CD14-positive monocyte (primary cell): ENCODE measurements around the gene NPNT. TPM values are rescaled to one million over a fixed set of nuclear protein-coding genes. Genes with fewer than 3 reads are reported as not detected.

ENCODE experiments used
- DNase-seq, 3 donors: peaks; one replicate each; pipeline ENCODE4 v3.0.0-alpha.2; 2011 to 2022
- H2AFZ ChIP-seq: 2 replicates; pipeline ENCODE4 v1.6.0; 2012; ENCODE audit warnings: mild to moderate bottlenecking, low read depth, low read length, inconsistent platforms; ENCODE audit not compliant: insufficient read depth, poor library complexity, severe bottlenecking
- H3K27ac ChIP-seq, 2 donors: 1 replicate in 1 of 2; 2 replicates in 1 of 2; pipeline ENCODE4 v1.5.1; 2012 to 2013; ENCODE audit warnings: low read length in 2 of 2, control low read depth in 1 of 2, inconsistent platforms in 1 of 2, low read depth in 1 of 2, mild to moderate bottlenecking in 1 of 2
- H3K27me3 ChIP-seq, 2 donors: one replicate each; pipeline versions ENCODE4 v1.6.0 to v1.6.1; 2011 to 2013; ENCODE audit warnings: low read length in 2 of 2; ENCODE audit not compliant: control insufficient read depth in 2 of 2, insufficient read depth in 2 of 2
- H3K36me3 ChIP-seq, 2 donors: replicated peaks in 1 of 2; 1 replicate in 1 of 2; 2 replicates in 1 of 2; pipeline versions ENCODE4 v1.5.1 to v1.6.1; 2012 to 2013; ENCODE audit warnings: low read length in 2 of 2, control low read depth in 1 of 2, inconsistent platforms in 1 of 2, mild to moderate bottlenecking in 1 of 2; ENCODE audit not compliant: insufficient read depth in 2 of 2, control insufficient read depth in 1 of 2
- H3K4me1 ChIP-seq, 2 donors: 1 replicate in 1 of 2; 2 replicates in 1 of 2; pipeline versions ENCODE4 v1.5.1 to v1.6.1; 2012 to 2013; ENCODE audit warnings: low read length in 2 of 2, control low read depth in 1 of 2, inconsistent platforms in 1 of 2, mild to moderate bottlenecking in 1 of 2, moderate library complexity in 1 of 2; ENCODE audit not compliant: insufficient read depth in 2 of 2, control insufficient read depth in 1 of 2
- H3K4me2 ChIP-seq: replicated peaks from 2 replicates; pipeline ENCODE3; 2012; ENCODE audit warnings: low read length, moderate library complexity, mild to moderate bottlenecking; ENCODE audit not compliant: poor library complexity, severe bottlenecking; ENCODE audit errors: extremely low read depth
- H3K4me3 ChIP-seq, 3 experiments: fragments of 200-600 bp in 1 of 3; sonication (generic) in 1 of 3; replicated peaks in 1 of 3; 1 replicate in 2 of 3; 2 replicates in 1 of 3; pipeline ENCODE4 v1.5.1; 2011 to 2013; ENCODE audit warnings: low read length in 3 of 3, mild to moderate bottlenecking in 3 of 3, control low read depth in 2 of 3, low read depth in 2 of 3, inconsistent platforms in 1 of 3, moderate library complexity in 1 of 3
- H3K79me2 ChIP-seq: 2 replicates; pipeline ENCODE4 v1.6.0; 2012; ENCODE audit warnings: mild to moderate bottlenecking, control low read depth, inconsistent platforms, low read length, moderate library complexity; ENCODE audit not compliant: insufficient read depth
- H3K9ac ChIP-seq: 2 replicates; pipeline ENCODE4 v1.6.0; 2017; ENCODE audit warnings: low read length, mild to moderate bottlenecking; ENCODE audit not compliant: insufficient read depth, poor library complexity, severe bottlenecking
- H3K9me3 ChIP-seq, 2 donors: replicated peaks in 1 of 2; 1 replicate in 1 of 2; 2 replicates in 1 of 2; pipeline versions ENCODE4 v1.5.1 to v1.6.1; 2012 to 2013; ENCODE audit warnings: low read length in 2 of 2, control low read depth in 1 of 2; ENCODE audit not compliant: control insufficient read depth in 1 of 2, insufficient read depth in 1 of 2
- H4K20me1 ChIP-seq: 2 replicates; pipeline ENCODE4 v1.6.0; 2012; ENCODE audit warnings: mild to moderate bottlenecking, low read length, control low read depth, moderate library complexity; ENCODE audit not compliant: insufficient read depth
- H3K27ac Mint-ChIP-seq, 7 donors: one replicate each; pipeline ENCODE4 v1.8.0; 2020; ENCODE audit warnings: mild to moderate bottlenecking in 7 of 7, mixed read lengths in 7 of 7, moderate library complexity in 6 of 7, inconsistent platforms in 2 of 7
- H3K27me3 Mint-ChIP-seq, 3 donors: one replicate each; pipeline ENCODE4 v1.8.0; 2021 to 2022; ENCODE audit warnings: low read depth in 3 of 3, mild to moderate bottlenecking in 3 of 3, mixed read lengths in 3 of 3, moderate library complexity in 3 of 3, inconsistent platforms in 1 of 3
- H3K36me3 Mint-ChIP-seq, 2 donors: one replicate each; pipeline ENCODE4 v1.8.0; 2020; ENCODE audit warnings: mixed read lengths in 2 of 2, inconsistent platforms in 1 of 2, mild to moderate bottlenecking in 1 of 2
- H3K4me1 Mint-ChIP-seq: one replicate; pipeline ENCODE4 v1.8.0; 2020; ENCODE audit warnings: mild to moderate bottlenecking, mixed read lengths
- H3K4me3 Mint-ChIP-seq, 2 donors: one replicate each; pipeline ENCODE4 v1.8.0; 2020; ENCODE audit warnings: mild to moderate bottlenecking in 2 of 2, mixed read lengths in 2 of 2, moderate library complexity in 1 of 2
- H3K9me3 Mint-ChIP-seq, 7 donors: one replicate each; pipeline ENCODE4 v1.8.0; 2020 to 2022; ENCODE audit warnings: mixed read lengths in 7 of 7, mild to moderate bottlenecking in 6 of 7, moderate library complexity in 6 of 7, inconsistent platforms in 2 of 7
- WGBS: methylation state at CpG from one replicate; pipeline ENCODE4 v1.1.5; 2013; ENCODE audit warnings: missing lambda C conversion rate; ENCODE audit not compliant: insufficient coverage; 5-methylcytosine and 5-hydroxymethylcytosine counted together
- intact Hi-C, 2 donors: fragments of 100-400 bp; cut with micrococcal nuclease; formaldehyde crosslinking; loops; one replicate each; pipeline versions ENCODE4 v1.15.0 to v1.15.1; 2023
- polyA plus RNA-seq, 3 donors: library from polyadenylated mRNA; depleted of rRNA in 1 of 3; unstranded in 2 of 3; stranded (reverse) in 1 of 3; fragments of 300-500 nt in 2 of 3; fragments of >200 nt in 1 of 3; fragmentation: Illumina TruSeq in 2 of 3; gene quantifications; 1 replicate in 2 of 3; 2 replicates in 1 of 3; pipeline ENCODE4 v1.2.3, GENCODE V29; 2012 to 2021
- TF ChIP-seq, protein P1 (sequence below): fragments of 200-600 bp; IDR thresholded peaks from one replicate; pipeline ENCODE4 v1.8.0; 2022; ENCODE audit warnings: antibody characterized with exemption, mild to moderate bottlenecking

NPNT gene
- polyA plus RNA-seq, 3 donors, result not detected

DNA sequence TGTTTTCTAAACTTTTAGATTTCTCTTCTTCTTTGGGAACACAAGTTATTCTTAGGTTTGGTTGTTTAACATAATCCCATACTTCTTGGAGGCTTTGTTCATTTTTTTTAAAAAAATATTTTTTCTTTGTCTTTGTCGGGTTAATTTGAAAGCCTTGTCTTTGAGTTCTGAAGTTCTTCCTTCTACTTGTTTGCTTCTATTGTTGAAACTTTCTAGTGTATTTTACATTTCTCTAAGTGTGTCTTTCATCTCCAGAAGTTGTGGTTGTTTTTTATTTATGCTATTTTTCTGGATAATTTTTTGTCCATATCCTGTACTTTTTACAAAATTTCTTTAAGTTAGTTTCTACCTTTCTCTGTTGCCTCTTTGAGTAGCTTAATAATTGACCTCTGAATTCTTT lies 116.1 kb downstream of the NPNT start:
- H3K9me3 Mint-ChIP-seq, result peaks cover 8 to 20% (median 13%) of the 10 kb centered on the region in 7 donors
- no peak overlapping the region for H3K4me3 Mint-ChIP-seq
- no peak overlapping the region for H3K27ac Mint-ChIP-seq
- no CpG with 5 or more reads among the region's 1 CpG for WGBS
- H2AFZ ChIP-seq, result no peak overlapping the region
- no peak for DNase-seq
- no peak overlapping the region for H3K27ac ChIP-seq
- TF ChIP-seq, protein P1, sequence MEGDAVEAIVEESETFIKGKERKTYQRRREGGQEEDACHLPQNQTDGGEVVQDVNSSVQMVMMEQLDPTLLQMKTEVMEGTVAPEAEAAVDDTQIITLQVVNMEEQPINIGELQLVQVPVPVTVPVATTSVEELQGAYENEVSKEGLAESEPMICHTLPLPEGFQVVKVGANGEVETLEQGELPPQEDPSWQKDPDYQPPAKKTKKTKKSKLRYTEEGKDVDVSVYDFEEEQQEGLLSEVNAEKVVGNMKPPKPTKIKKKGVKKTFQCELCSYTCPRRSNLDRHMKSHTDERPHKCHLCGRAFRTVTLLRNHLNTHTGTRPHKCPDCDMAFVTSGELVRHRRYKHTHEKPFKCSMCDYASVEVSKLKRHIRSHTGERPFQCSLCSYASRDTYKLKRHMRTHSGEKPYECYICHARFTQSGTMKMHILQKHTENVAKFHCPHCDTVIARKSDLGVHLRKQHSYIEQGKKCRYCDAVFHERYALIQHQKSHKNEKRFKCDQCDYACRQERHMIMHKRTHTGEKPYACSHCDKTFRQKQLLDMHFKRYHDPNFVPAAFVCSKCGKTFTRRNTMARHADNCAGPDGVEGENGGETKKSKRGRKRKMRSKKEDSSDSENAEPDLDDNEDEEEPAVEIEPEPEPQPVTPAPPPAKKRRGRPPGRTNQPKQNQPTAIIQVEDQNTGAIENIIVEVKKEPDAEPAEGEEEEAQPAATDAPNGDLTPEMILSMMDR, result no peak
- H3K36me3 ChIP-seq, result no peaks in the 10 kb centered on the region
- no peaks in the 10 kb centered on the region for H3K36me3 Mint-ChIP-seq
- no peaks in the 10 kb centered on the region for H3K79me2 ChIP-seq
- H3K9ac ChIP-seq, result no peak overlapping the region
- no peak overlapping the region for H3K4me2 ChIP-seq
- intact Hi-C loops, result no loop called here
- H3K4me1 Mint-ChIP-seq, result no peaks in the 10 kb centered on the region
- H3K4me1 ChIP-seq, result no peaks in the 10 kb centered on the region
- H3K4me3 ChIP-seq, result no peak overlapping the region
- H3K27me3 Mint-ChIP-seq, result peaks cover 0 to 2% (median 2%) of the 10 kb centered on the region in 3 donors
- H3K9me3 ChIP-seq, result peaks cover 6% of the 10 kb centered on the region in 2 donors
- H3K27me3 ChIP-seq, result no peaks in the 10 kb centered on the region
- no peaks in the 10 kb centered on the region for H4K20me1 ChIP-seq

DNA sequence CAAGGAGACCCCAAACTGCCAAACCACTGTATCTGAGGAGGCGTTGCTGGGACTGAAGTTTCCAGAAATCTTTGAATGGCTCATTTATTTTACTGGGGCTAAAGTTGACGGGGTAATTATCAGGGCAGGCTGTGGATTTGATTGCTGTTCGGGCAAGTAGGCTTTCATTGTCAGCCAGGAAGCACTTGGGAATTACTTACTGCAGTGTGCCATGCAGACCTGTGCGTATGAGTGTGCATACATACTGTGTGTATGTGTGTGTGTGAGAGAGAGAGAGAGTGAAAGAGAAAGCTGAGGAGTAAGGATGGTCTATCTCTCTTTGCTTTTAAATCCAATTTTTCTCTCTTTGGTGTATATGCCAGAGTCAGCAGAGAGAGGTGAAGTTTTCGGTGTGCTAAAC lies 122.7 kb downstream of the NPNT start:
- Mint-ChIP-seq H3K9me3 (peaks cover 0 to 12% (median 3%) of the 10 kb centered on the region in 7 donors), H3K4me1 (no peaks in the 10 kb centered on the region), H3K4me3 (no peak overlapping the region), H3K27me3 (peaks cover 0 to 1% (median 0%) of the 10 kb centered on the region in 3 donors), H3K36me3 (no peaks in the 10 kb centered on the region), H3K27ac (no peak overlapping the region)
- 93% methylated on average over 4 of the region's 5 CpGs for WGBS
- Histone ChIP-seq H3K4me1 (no peaks in the 10 kb centered on the region), H3K27ac (no peak overlapping the region), H2AFZ (no peak overlapping the region), H4K20me1 (no peaks in the 10 kb centered on the region), H3K79me2 (no peaks in the 10 kb centered on the region), H3K9me3 (no peaks in the 10 kb centered on the region), H3K36me3 (no peaks in the 10 kb centered on the region), H3K9ac (no peak overlapping the region), H3K4me2 (no peak overlapping the region), H3K4me3 (no peak overlapping the region), H3K27me3 (no peaks in the 10 kb centered on the region)
- no peak for DNase-seq
- TF ChIP-seq, protein P1, result no peak
- intact Hi-C loops, result no loop called here
